GM12878 (cell line): Measurements from ENCODE around the gene PRR7.

Experiments
- CREB1 ChIP-seq: IDR thresholded peaks from 2 replicates; pipeline ENCODE4 v1.6.1; 2012; ENCODE audit warnings: low read depth, mild to moderate bottlenecking, inconsistent platforms
- DPF2 ChIP-seq: fragments of 450-650 bp; IDR thresholded peaks from 2 replicates; pipeline ENCODE4 v1.6.1; 2017; ENCODE audit warnings: mild to moderate bottlenecking
- EZH2 ChIP-seq: IDR thresholded peaks from 2 replicates; pipeline ENCODE4 v1.6.1; 2012; ENCODE audit warnings: low read depth, mild to moderate bottlenecking, control low read depth, inconsistent platforms, low read length, borderline replicate concordance; ENCODE audit not compliant: control insufficient read depth
- JUND ChIP-seq: IDR thresholded peaks from 2 replicates; pipeline ENCODE4 v1.6.1; 2012; ENCODE audit warnings: low read depth, mild to moderate bottlenecking, low read length, improper control_type of control experiment, moderate library complexity
- KDM1A ChIP-seq: fragments of 200-600 bp; sonication (generic); IDR thresholded peaks from 2 replicates; pipeline ENCODE4 v1.6.1; 2016; ENCODE audit warnings: borderline replicate concordance
- POLR2A ChIP-seq: IDR thresholded peaks from 2 replicates; pipeline ENCODE4 v1.6.1; 2011; ENCODE audit warnings: low read depth, mild to moderate bottlenecking, low read length
- RAD51 ChIP-seq: fragments of 450-650 bp; IDR thresholded peaks from 2 replicates; pipeline ENCODE4 v1.6.1; 2016; ENCODE audit warnings: moderate library complexity, mild to moderate bottlenecking, inconsistent platforms
- SMC3 ChIP-seq: IDR thresholded peaks from 2 replicates; pipeline ENCODE4 v1.6.1; 2011; ENCODE audit warnings: low read length, improper control_type of control experiment, borderline replicate concordance
- TF ChIP-seq, protein P1 (sequence below): IDR thresholded peaks from 2 replicates; pipeline ENCODE4 v1.6.1; 2012; ENCODE audit warnings: improper control_type of control experiment, low read depth, low read length; ENCODE audit not compliant: insufficient replicate concordance
- TF ChIP-seq, protein P2 (sequence below): IDR thresholded peaks from 2 replicates; pipeline ENCODE4 v1.6.1; 2012; ENCODE audit warnings: low read depth, low read length, improper control_type of control experiment
- TF ChIP-seq, protein P3 (sequence below), 3 experiments: IDR thresholded peaks in 2 of 3; conservative IDR thresholded peaks in 1 of 3; 2 replicates each; pipeline ENCODE4 v1.5.1; 2011; ENCODE audit warnings: low read depth in 3 of 3, low read length in 3 of 3, mild to moderate bottlenecking in 3 of 3, control low read depth in 2 of 3, moderate library complexity in 2 of 3, inconsistent platforms in 1 of 3, mixed read lengths in 1 of 3; ENCODE audit not compliant: control insufficient read depth in 2 of 3, insufficient read depth in 1 of 3; ENCODE audit errors: extremely low read depth in 1 of 3

DNA sequence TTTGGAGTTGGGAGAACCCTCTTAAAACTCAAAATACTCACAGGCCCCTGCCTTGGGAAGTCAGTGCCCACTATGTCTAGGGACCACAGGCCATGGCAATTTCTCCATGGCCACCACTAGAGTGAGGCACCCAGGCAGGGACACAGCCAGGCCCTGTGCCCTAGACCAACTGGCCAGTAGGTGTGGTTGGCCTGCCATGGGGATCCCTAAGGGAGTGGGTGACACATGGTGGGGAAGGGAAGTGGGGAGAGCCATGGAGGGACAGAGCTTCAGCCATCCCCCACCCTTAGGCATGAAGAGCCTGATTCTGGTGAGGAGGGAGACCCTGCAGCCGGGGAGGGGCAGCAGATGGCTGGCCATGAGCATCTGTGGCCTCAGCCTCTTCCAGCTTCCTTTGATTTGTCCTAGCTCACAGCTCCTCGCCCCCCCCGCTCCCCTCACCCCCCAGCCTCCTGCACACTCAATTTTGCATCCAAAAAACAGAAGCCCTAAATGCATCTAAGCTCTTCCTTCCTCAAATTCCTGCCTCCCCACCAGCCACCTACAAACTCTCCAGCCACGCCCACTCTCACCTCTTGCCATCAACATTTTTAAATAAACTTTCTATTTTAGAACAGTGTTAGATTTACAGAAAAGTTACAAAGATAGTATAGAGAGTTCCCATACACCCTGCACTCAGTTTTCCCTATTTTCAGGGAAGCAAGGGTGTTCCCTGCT, 28.4 kb downstream of the PRR7 start:
- no peak for TF ChIP-seq POLR2A
- TF ChIP-seq JUND: no peak
- TF ChIP-seq SMC3: no peak
- TF ChIP-seq, protein P1, sequence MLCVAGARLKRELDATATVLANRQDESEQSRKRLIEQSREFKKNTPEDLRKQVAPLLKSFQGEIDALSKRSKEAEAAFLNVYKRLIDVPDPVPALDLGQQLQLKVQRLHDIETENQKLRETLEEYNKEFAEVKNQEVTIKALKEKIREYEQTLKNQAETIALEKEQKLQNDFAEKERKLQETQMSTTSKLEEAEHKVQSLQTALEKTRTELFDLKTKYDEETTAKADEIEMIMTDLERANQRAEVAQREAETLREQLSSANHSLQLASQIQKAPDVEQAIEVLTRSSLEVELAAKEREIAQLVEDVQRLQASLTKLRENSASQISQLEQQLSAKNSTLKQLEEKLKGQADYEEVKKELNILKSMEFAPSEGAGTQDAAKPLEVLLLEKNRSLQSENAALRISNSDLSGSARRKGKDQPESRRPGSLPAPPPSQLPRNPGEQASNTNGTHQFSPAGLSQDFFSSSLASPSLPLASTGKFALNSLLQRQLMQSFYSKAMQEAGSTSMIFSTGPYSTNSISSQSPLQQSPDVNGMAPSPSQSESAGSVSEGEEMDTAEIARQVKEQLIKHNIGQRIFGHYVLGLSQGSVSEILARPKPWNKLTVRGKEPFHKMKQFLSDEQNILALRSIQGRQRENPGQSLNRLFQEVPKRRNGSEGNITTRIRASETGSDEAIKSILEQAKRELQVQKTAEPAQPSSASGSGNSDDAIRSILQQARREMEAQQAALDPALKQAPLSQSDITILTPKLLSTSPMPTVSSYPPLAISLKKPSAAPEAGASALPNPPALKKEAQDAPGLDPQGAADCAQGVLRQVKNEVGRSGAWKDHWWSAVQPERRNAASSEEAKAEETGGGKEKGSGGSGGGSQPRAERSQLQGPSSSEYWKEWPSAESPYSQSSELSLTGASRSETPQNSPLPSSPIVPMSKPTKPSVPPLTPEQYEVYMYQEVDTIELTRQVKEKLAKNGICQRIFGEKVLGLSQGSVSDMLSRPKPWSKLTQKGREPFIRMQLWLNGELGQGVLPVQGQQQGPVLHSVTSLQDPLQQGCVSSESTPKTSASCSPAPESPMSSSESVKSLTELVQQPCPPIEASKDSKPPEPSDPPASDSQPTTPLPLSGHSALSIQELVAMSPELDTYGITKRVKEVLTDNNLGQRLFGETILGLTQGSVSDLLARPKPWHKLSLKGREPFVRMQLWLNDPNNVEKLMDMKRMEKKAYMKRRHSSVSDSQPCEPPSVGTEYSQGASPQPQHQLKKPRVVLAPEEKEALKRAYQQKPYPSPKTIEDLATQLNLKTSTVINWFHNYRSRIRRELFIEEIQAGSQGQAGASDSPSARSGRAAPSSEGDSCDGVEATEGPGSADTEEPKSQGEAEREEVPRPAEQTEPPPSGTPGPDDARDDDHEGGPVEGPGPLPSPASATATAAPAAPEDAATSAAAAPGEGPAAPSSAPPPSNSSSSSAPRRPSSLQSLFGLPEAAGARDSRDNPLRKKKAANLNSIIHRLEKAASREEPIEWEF: no peak
- no peak for TF ChIP-seq RAD51
- TF ChIP-seq, protein P2, sequence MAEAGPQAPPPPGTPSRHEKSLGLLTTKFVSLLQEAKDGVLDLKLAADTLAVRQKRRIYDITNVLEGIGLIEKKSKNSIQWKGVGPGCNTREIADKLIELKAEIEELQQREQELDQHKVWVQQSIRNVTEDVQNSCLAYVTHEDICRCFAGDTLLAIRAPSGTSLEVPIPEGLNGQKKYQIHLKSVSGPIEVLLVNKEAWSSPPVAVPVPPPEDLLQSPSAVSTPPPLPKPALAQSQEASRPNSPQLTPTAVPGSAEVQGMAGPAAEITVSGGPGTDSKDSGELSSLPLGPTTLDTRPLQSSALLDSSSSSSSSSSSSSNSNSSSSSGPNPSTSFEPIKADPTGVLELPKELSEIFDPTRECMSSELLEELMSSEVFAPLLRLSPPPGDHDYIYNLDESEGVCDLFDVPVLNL: no peak
- TF ChIP-seq, protein P3, sequence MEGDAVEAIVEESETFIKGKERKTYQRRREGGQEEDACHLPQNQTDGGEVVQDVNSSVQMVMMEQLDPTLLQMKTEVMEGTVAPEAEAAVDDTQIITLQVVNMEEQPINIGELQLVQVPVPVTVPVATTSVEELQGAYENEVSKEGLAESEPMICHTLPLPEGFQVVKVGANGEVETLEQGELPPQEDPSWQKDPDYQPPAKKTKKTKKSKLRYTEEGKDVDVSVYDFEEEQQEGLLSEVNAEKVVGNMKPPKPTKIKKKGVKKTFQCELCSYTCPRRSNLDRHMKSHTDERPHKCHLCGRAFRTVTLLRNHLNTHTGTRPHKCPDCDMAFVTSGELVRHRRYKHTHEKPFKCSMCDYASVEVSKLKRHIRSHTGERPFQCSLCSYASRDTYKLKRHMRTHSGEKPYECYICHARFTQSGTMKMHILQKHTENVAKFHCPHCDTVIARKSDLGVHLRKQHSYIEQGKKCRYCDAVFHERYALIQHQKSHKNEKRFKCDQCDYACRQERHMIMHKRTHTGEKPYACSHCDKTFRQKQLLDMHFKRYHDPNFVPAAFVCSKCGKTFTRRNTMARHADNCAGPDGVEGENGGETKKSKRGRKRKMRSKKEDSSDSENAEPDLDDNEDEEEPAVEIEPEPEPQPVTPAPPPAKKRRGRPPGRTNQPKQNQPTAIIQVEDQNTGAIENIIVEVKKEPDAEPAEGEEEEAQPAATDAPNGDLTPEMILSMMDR (IDR thresholded peaks at IDR 0.05 in 2 of 3, conservative IDR thresholded peaks at IDR 0.05 in 1 of 3; ENCODE audit: control insufficient read depth in 2 of 3, extremely low read depth in 1 of 3, insufficient read depth in 1 of 3, low read depth in 3 of 3, low read length in 3 of 3): no peak
- TF ChIP-seq EZH2: no peak
- no peak for TF ChIP-seq DPF2
- no peak for TF ChIP-seq KDM1A
- TF ChIP-seq CREB1: no peak
